Measurements from ENCODE around the gene ABTB2.

Gene ABTB2

DNA sequence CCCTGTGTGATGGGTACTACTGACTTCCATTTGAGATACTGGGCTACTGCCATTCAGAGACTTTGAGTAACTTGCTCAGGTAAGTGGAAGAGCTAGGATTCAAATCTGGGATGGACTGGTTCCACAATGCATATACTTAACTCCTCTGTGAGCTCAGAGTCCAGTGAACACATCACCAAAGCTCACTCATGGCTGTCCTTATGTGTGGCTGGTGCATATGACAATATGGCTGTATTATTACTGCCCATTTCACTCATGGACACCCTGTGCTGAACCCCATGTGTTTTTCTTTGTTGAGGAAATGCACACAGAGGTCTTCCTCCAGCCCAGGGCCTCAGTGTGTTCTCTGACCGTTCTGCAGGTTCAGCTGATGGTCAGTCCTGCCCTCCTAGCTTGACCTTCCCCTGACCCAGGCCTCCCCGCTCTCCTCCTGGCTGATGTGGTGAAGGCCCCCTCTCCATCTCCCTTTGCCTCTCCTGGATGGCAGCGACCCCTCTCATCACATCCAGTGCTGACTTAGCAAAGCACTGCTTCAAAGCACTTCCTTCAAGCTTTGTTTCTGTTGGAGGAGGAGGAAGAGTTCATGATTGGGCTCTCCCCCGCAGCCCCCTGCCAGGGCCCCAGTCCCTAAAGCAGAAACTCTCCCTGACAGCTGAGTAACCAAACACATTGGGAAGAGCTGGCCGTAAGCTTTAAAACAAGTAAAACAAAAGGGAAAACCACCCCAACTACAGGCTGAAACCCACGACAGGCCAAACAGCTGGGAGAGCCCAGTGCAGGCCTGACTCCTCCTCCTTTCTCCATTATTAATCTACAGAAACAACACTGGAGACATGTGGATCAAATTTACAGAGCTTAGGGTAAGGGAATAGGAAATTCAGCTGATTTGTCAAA, 151.2 kb downstream of the ABTB2 start:
- TF ChIP-seq, protein P1, sequence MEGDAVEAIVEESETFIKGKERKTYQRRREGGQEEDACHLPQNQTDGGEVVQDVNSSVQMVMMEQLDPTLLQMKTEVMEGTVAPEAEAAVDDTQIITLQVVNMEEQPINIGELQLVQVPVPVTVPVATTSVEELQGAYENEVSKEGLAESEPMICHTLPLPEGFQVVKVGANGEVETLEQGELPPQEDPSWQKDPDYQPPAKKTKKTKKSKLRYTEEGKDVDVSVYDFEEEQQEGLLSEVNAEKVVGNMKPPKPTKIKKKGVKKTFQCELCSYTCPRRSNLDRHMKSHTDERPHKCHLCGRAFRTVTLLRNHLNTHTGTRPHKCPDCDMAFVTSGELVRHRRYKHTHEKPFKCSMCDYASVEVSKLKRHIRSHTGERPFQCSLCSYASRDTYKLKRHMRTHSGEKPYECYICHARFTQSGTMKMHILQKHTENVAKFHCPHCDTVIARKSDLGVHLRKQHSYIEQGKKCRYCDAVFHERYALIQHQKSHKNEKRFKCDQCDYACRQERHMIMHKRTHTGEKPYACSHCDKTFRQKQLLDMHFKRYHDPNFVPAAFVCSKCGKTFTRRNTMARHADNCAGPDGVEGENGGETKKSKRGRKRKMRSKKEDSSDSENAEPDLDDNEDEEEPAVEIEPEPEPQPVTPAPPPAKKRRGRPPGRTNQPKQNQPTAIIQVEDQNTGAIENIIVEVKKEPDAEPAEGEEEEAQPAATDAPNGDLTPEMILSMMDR (conservative IDR thresholded peaks at IDR 0.05; ENCODE audit: low read depth) = no peak
- H3K27ac ChIP-seq = no peak overlapping the region
- ChIA-PET POLR2A (ENCODE audit: low non-redundant PET) (no interaction called here), CTCF (interaction anchor here (0.7 to 2.4 kb wide), 2 partner anchors 32 to 521 kb away, joined by 3 to 8 read pairs; no protein-coding TSS in a partner anchor)
- DNase-seq (ENCODE audit: low spot score) = no peak

DNA sequence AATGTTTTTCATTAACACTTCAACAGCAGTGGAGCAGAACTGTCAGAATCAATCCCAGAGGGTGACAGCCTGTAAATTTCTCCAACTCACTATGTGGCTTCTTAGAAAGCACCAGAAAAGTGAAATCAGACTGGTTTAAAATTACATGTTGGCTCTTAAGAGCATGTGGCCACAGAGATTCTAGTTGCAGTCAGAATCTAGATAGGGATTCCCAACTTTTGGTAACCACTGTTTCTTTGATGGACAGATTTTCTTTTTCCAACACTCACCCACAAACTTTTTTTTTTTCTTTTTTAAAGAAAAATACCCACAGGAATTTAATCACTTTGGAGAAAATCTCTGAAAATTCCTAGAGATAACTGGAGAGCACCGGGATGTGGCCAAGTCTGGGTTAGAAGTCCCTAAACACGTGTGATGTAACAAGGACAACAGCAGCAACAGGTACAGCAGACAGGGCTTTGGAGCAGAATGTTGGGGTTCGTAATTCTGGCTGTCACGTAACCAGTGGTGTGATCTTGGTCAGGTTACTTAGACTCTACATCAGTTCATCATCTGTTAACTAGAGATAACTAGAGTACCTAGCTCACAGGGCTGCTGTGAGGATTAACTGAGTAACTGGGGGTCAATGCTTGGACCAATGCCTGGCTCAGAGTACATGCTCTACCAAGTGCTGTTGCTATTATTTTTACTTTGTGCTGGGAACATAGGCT, 152.3 kb downstream of the ABTB2 start:
- ChIA-PET POLR2A (ENCODE audit: low non-redundant PET) (no interaction called here), CTCF (interaction anchor here (2.0 kb wide), 1 partner anchor 31 kb away, joined by 5 read pairs; no protein-coding TSS in a partner anchor)
- no peak for DNase-seq (ENCODE audit: low spot score)
- peak overlapping the region; percentile 50; the same call in 1 of the 2 replicates for H3K27ac ChIP-seq
- TF ChIP-seq, protein P1 (conservative IDR thresholded peaks at IDR 0.05; ENCODE audit: low read depth) = no peak

DNA sequence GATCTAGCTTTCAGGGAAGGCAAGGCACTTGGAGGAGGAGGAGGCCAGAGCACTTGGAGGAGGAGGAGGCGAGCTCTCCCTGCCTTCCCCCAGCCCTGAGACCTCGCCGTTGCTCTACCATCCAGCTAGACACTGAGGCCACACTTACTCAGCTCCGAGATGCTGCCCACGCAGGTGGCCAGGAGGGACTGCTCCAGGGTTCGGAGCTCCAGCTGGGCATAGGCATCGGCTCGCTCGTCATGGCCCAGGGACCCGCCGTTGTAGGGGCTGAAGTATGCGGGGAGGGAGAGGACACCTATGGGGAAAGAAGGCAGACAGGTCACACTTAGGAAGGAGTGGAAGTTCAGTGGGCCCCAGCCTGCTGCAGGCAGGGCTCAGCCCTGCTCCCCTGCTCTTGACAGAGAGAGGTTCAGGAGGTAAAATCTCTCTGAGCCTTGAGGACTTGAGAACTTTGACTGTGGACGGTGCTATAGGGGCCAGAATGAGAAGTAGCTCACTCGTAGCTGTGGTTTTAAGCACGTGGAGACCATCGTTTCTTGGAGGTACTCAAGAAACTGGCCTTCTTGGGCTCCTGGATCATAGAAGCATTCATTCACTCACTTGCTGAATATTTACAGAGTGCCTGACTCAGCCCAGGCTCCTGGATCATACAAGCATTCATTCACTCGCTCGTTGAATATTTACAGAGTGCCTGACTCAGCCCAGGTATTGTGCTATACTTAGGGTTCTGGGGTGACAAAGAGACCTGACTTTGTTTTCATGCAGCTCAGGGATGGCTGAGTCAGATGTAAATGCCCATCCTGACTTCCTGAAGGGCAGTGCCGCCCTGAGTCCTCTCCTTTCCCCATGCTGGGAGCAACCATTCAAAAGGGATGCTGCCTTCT, 153.2 kb downstream of the ABTB2 start:
- ChIA-PET CTCF (interaction anchor here (0.6 to 2.0 kb wide), 2 partner anchors 24 to 30 kb away, joined by 4 to 5 read pairs; no protein-coding TSS in a partner anchor), POLR2A (ENCODE audit: low non-redundant PET) (no interaction called here)
- peak overlapping the region; percentile 50 for H3K27ac ChIP-seq
- TF ChIP-seq, protein P1 (conservative IDR thresholded peaks at IDR 0.05; ENCODE audit: low read depth) = no peak
- DNase-seq (ENCODE audit: low spot score) = peak; percentile 90

DNA sequence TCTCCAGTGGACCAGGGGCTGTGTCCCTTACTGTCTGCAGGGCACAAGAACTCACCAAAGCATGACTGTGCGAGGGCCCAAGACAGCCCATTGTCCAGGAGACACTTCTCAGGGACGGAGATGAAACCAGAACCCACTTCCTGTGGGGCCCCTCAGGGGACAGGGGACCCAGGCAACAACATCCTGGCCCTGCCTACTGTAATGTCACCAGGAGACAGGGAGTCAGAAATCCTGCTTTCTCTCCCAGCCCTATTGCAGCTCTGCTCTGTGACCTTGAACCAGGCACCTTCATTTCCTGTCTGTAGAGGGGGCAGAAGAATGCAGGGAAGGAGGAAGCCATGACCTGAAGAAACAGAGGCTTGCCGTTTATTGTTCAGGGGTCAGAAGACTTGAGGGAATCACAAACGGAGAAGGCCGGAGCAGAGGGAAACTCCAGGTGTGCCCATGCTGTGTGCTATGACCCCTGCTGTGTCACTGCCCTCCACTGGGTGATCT, 154.4 kb downstream of the ABTB2 start:
- ChIA-PET CTCF (no interaction called here), POLR2A (ENCODE audit: low non-redundant PET) (no interaction called here)
- no peak overlapping the region for H3K27ac ChIP-seq
- TF ChIP-seq, protein P1 (conservative IDR thresholded peaks at IDR 0.05; ENCODE audit: low read depth) = no peak
- no peak for DNase-seq (ENCODE audit: low spot score)

DNA sequence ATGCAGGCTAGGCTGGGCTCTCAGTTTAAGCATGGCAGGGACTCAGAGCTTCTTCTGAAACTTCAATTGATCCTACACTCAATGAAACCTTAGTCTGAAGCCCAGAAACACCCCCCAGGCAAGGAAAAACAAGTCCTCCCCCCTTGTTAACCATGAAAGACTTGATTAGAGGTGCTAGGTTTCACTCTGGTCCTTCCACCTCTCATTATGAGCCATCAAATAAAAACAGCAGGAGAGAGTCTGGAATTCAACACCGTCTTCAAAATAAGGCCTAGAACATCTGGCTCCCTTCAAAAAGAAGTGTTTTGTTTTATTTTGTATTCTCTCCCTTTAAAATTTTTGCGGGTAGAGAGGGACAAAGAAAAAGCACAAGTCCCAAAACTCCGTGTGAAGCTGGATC, 156.7 kb downstream of the ABTB2 start:
- no peak overlapping the region for H3K27ac ChIP-seq
- CTCF ChIA-PET = no interaction called here
- DNase-seq (ENCODE audit: low spot score) = no peak
- POLR2A ChIA-PET (ENCODE audit: low non-redundant PET) = no interaction called here
- TF ChIP-seq, protein P1 (conservative IDR thresholded peaks at IDR 0.05; ENCODE audit: low read depth) = no peak
